Putamen (tissue), 1 donor: ENCODE data around the gene TRDMT1.
A peak's percentile ranks its signal among the peaks of the same experiment; 100 is the strongest.

Experiments
- DNase-seq: peaks from one replicate; pipeline ENCODE4 v3.0.0-alpha.2; 2016; ENCODE audit warnings: low spot score

TRDMT1 gene

DNA sequence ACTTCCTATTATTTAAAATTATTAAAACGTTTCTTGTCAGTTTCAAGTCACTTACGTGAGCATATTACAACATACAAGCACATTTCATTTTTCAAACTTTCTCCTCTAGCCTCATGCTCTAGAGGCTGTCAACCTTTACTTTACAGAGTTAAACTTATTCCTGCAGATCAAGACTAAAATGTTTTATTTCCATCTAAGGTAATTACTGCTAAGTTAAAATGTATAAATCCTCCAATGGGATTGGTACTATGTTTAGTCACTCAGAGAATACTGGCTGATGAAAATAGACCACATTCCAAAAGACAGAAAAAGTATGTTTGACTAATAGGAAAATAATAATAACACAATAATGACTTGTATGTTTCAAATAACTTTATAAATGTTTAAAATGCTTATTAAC is 8.4 kb upstream of the TRDMT1 start:
- DNase-seq: no peak

DNA sequence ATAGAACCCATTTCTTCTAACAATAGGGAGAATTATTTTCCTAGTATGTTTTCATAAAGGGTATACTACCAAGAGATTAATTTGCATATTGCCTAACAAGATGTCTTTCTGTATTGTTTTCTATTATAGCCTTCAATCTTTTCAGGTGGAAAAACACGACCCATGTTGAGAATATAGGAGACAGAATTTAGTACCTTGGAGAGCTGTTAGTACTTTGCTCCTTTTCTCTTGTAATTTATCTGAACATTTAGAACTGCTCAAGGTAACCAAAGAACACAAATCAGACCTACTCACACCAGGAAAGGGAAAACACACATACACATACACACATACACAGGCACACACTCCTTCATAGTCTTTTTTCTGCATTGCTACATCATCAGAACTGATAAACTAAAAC is 7.8 kb upstream of the TRDMT1 start:
- DNase-seq: no peak

DNA sequence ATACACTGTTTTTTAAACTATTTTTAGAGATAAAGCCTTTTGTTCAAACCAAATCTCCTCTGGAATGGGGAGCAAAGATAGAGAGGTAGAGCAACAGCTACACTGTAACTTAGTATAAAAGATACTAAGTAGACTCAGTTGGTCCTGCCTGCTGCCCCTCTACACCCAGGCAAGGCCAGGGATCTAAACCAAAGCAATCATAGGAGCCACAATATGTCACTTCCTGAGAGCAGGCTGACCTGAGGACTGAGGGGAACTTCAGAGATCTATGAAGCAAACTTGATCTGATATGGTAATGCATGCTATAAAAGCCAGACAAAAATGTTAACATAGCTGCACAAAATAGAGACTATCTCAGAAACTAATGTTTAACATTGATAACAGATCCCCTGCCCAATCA is 7.0 kb upstream of the TRDMT1 start:
- no peak for DNase-seq

DNA sequence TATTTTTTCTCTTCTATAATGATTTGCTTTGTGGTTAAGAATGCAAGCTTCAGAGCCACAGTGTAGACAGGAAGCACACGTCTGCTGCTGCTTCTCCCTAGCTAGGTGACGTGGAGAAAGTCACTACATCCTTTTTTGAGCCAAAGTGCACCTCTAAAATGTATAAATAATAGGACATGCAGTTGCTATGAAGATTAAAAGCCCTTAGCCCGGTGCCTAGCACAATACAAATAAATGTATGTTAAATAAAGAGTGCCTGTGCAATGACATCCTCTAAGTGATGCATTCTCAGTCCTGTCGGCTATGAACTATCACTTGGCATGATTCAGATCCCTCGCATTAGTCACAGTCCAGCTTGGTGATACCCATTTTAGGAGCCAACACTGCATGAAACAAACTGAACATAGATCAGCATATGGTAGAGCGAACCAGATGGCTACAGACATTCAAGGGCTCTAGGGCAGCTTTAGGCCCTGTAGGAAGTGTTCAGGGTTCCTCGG is 4.8 kb upstream of the TRDMT1 start:
- DNase-seq: no peak

DNA sequence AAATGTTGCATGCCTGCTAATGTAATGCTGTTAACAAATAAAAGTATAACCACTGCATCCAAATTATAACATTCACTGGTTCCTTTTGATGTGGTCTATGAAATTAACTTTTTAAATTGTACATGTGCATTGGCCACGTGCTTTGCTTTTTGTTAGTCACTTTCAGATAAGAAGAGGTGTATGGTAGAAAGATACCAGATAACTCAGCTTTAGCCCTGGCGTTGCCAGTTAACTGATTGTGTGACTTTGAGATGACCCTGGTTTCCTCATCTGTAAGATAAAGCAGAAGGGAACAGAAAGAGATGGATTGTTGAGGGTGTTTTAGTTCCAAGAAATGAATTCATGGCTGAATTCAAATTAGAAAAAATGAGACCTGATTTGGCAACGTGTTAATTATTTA is 1.9 kb upstream of the TRDMT1 start:
- no peak for DNase-seq

DNA sequence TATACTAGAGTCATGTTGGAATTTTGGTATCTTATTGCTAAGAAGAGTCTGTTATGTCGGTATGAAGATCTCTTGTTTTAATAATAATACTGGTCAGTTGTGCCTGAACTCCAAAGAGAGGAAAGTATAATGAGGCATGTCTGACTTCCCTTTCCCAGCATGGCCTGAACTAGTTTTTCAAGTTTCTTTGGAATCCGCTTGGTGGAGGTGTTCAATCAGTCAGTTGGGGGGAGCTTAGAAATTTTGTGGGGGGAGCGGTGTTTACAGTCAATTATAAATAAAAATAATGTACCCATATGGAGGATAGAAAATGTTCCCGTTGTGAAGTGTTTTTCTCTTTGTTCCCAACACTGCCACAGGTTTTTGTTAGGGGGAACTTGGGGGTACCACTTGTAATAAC is 1.5 kb upstream of the TRDMT1 start:
- DNase-seq: no peak

DNA sequence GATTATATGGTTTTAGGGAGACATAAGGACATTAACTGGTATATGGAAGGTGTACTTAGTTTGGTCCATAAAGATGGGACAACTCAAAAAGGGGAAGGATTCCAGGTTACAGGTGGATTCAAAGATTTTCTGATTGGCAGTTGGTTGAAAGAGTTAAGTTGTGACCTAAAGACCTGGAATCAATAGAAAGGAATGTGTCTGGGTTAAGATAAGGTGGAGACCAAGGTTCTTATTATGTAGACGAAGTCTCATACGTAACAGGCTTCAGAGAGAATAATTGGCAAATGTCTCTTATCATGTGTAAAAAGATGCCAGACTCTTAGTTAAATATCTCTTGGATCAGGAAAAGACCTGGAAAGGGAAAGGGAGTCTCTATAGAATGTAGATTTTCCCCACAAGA is 1.0 kb upstream of the TRDMT1 start:
- no peak for DNase-seq

DNA sequence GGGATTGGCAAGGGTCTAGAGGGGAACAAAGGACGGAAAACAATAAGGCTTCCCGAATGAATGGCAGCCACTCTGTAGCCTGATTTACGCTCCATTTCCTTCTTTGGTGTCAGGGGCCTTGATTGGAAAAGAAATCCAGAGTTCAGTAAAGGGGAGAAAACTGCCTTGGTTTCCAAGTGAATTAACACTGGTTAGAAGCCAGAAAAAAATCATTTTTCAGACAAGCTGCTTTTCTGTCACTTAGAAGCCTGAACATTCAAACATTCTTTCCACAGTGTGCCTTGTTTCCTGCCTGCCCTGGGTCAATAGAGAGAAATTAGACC is 283 bp upstream of the TRDMT1 start:
- no peak for DNase-seq

DNA sequence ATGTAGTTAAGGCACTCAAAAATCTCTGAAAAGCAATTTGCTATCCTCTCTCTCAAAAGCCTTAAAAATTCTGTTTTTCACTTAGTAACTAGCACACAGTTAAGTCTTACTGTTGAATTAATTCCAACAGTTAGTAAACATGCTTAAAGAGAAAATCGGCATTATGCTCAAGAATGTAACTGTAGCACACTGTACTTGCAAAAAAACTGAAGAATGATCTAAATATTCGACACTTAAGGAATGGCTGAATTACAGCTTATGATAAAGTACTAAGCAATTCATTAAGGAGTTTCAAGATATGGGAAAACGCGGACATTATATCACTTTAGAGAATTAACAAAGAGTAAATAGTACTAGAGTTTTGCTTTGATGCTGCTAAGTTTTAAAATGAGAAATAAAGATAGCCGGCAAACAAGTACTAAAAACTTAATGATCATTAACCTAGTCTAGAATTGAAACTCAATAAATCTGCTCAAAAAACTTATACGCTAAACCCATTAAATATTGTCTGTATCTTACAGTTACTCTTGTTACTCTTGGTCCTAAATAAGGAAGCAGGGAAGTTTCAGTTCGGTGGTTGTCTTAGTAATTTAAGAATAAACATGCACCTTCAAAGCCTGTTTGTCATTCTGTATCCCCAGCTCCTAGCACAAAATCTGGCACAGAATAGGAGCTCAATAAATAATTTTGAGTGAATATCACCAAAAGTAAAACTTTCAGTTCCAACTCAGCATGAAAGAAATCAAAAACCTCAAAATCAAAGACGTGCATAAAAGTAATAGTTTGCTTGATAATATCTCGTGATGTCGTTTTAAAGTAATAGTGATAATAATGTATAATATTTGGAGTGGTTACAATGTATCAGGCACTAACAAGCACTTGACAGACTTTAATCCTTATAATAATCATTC is 1.2 kb downstream of the TRDMT1 start:
- DNase-seq: peak; percentile 16

DNA sequence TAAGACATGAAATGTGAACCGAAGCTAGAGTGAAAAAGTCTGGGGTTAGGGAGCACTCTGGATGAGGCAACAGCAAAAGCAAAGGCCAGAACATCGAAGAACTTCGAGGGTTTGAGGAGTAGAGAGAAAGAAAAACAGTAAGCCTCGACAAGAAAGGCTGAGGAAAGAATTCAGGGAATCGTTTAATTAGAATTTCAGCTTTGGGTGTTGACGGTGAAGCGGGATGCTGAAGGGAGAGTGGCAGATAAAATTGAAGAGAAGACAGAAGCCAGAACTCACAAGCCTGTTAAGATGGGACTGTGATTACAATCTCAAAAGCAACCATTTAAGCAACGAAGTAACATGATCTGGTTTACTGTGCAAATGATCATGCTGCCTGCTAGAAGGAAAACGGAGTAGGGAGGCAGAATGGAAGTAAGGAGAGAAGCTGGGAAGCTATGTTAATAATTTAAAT is 2.1 kb downstream of the TRDMT1 start:
- DNase-seq: no peak

DNA sequence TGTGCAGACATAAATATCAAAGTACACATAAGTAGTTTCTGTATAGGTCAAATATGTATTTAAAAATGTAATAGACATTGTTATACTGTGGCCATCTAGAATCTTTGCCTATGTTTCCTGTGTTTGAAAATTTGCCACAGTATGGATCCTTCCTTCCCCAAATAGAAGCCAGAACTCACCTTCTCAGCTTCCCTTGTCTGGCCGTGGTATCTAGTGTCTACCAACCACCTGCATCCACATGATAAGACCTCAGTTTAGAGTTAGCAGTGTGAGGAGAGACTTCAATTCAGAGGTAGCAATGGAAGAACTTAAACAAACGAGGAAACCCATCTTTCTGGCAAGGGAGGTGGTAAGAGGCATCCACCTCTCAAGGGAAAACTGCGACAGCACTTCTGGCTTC is 4.9 kb downstream of the TRDMT1 start:
- no peak for DNase-seq

DNA sequence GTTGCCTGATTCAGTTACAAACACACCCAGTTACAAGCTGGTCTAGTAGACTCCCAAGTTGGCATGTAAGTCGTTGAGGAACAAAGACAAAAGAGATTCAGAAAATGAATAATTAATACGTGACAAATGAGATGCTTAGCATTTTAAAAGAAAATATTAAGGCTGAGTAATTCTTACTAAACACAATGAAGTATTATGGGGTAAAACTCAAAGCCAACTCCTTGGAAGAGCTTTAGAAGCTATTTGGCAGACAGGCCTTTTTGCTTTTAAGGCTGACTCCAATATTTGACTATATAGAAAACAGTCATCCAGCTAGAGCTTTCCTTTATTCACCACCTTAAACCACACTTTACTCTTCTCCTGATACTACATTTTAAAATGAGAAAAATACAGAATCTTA is 5.4 kb downstream of the TRDMT1 start:
- DNase-seq: no peak

DNA sequence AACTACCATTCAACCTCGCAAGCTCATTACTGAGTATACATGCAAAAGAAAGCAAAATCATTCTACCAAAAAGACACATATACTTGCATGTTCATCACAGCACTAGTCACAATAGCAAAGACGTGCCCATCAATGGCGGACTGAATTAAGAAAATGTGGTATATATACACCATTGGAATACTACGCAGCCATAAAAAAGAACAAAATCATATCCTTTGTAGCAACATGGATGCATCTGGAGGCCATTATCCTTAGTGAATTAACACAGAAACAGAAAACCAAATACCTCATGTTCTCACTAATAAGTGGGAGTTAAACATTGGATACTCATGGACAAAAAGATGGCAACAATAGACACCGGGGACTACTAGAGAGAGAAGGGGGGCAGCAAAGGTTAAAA is 6.4 kb downstream of the TRDMT1 start:
- no peak for DNase-seq

DNA sequence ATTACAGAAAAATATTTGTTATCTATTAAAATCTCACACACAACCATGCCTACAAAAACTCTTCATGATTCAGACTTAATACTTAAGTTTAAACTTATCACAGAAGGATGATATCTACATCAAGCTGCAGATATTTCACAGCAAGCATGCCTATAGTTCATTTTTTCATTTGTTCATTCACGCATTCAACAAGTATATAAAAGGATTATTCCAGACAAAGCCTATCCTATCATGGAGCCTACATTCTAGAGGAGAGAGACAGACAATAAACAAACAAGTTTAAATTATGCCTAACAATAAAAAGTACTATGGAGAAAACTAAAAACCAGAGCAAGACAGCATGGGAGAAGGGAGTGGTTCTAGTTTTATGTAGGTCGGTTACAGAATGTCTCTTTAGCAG is 10.9 kb downstream of the TRDMT1 start:
- DNase-seq: no peak

DNA sequence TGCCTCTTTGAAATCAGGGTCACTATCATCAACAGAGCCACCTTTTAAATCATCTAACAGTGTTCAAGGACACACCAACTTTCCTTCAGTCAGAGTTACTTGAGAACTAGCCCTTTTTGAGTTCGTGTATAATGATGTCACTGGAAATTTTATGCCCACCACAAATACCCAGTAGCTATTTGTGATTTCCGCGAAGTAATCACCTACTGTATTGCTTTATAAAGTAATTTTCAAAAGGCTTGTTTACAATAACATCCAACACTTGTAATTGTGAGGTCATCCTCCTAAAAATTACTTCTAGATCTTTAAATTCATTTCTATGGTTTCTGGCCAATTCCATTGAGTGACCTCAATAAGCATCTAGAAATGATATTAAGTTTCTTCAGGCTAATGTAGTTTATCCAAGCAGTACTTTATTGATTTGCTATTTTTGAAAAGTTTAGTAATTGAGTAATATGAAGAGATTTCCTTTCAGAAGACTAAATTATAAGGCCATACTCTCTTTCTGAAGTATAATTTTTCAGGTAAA is 12.8 kb downstream of the TRDMT1 start:
- no peak for DNase-seq

DNA sequence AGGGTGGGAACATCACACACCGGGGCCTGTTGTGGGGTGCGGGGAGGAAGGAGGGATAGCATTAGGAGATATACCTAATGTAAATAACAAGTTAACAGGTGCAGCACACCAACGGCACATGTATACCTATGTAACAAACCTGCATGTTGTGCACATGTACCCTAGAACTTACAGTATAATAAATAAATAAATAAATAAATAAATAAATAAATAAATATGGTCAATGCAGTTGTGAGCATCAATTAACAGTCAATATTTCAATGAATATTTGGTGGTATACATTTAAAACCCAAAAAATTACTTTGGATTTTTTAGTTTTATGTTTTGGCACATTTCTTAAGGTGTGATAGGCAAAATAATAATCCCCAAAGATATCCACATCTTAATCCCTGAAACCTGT is 15.6 kb downstream of the TRDMT1 start:
- no peak for DNase-seq

DNA sequence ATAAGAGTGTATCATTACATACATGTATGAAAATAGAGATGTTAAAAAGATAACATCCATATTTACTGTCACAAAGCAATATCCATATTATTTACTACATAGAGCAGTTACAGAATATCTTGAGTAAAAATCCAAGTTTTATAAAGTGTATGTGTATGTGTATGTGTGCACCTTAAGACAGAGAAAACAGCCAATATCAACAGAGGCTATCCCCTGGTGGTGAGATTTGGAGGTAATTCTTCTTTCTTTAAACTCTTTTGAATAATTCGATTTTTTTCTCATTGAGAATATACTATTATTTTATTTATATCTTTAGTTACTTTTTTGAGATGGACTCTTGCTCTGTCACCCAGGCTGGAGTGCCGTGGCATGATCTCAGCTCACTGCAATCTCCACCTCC is 18.4 kb downstream of the TRDMT1 start:
- no peak for DNase-seq

DNA sequence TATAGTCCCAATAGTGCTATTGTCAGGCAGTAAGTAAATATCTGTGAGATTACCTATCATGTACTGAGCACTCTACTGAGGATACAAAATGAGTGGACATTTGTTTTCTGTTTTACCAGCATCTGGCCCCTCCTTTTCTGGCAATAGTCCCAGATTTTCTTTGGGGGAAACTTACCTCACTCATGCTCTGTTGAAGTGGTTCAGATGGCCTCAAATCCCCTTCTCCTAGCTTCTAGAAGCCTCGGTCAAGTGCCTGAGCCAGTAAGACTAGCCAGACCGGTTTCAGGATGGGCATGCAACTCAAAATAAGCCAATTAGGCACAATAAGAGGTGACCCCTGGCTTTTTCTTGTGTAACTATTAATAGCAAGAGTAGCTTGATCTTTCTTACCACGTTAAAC is 19.7 kb downstream of the TRDMT1 start:
- no peak for DNase-seq

DNA sequence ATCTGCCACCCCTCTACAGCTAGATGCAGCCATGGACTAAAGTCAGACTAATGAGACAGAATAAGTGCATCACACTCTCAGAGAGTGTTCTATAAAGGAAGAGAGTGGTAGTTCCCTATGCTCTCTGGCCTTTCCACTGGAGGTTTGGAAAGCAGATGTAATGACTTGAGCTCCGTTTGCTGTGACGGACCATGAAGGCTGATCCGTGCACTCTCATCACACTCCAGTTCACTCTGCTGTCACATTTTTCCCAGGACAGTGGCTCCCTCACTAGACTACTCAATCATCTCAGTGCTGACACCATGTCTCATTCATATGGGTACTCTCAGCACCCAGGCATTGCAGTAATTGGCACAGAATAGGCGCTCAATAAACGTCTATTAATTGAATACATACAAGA is 20.4 kb downstream of the TRDMT1 start:
- no peak for DNase-seq

DNA sequence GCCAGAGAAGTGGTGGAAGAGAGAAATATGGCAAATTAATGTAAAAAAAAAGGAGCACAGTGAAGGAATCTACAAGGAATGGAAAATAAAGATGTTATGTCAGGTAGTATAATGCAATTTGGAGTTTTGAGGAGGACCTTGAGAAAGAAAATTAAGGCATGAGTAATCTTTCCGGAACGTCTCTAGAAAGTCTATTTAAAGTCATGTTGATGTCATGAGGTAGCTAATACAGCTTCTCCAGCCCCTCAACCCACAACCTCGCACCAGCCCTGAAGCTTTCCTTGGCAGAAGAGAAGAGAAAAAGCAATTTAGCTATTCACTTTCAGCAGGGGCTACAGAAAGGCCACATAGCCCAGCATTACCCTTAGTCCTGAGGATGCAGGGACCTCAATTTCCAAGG is 22.5 kb downstream of the TRDMT1 start:
- DNase-seq: no peak

DNA sequence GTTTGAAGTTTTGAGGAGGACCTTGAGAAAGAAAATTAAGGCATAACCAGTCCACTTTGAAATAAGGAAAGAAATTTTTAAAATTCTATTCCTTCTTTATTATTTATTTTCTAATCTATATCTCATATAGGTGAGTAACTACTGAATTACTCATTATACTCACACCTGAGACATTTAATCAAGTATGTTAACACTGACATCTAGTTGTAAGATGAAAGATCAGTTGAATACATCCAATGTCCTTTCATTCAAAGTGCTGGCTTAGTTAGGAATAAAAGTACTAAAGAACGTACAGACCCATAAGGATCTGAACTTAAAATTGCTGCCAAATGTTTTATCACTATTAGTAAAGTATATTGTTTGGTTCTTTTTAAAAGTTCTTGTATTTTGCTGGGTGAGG is 23.5 kb downstream of the TRDMT1 start:
- no peak for DNase-seq

DNA sequence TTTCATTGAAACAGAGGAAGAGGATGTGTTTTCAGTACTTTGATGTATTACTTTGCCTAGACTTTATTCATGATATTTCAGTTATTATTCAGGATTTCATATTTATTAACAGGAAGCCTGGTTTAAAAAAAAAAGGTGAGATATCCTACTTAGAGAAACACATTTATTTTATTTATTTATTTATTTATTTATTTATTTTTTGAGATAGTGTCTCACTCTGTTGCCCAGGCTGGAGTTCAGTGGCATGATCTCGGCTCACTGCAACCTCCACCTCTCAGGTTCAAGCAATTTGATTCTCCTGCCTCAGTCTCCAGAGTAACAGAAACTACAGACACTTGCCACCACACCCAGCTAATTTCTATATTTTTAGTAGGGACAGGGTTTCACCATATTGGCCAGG is 24.5 kb downstream of the TRDMT1 start:
- no peak for DNase-seq

DNA sequence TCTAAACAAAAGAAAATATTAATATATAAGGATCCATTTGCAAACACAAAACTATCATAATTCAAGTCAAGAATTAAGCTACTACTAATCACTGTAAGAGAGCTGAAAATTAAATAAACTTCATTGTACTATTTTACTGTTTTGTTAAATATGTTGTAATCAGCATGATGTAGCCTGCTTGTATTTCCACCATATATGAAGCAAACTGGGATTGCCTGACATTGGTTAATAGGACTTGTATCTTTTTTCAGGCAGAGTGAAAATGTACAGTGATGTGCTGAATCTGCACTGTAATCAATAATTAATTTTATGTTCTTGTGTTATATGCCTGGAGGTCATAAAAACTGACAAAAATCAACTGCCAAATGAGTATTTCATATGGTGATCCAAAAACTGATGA is 25.4 kb downstream of the TRDMT1 start:
- no peak for DNase-seq

DNA sequence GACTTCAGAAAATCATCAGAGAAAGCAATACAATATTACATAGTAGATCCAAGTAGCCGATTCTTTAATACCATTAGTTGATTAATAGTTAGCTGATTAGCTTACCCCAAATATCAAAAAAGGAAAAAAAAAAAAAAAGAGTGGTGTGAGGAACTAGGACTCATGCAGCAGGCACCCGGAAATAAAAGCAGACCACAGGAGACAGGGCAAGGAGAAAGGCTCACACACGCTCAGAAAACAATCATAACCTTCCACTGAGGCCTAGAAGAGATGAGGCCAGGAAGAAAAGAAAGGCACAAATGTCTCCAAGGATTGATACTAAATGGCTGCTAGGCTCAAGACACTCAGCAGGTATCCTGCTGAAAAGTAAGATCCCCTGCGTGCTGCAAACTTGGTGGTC is 25.9 kb downstream of the TRDMT1 start:
- DNase-seq: no peak
